ENCODE measurements around the gene POTEH.
"Not testable (repeated sequence)": the region's sequence is repeated elsewhere in the genome, so short reads cannot be mapped to it uniquely, and the experiment has no call there.

DNA sequence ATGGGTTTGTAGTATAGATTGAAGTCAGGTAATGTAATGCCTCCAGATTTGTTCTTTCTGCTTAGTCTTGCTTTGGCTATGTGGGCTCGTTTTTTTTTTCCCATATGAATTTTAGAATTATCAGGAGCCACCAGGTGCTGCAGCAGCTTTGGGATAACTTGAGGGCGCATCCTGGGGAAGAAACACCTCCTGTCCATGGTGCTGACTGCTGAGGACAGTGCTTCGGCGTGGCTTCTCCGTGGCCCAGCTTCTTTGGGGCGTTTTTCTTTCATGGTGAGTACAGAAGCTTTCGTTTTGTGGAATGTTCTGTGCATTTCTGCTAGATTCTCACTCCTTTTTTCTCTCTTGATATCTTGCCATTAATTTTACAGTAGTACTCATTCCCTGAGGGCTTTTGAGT is 37.9 kb upstream of the POTEH start:
- not testable (repeated sequence) for TF ChIP-seq CTCF (IDR thresholded peaks at IDR 0.05; ENCODE audit: insufficient read depth, low read length, poor library complexity, severe bottlenecking); EZH2phosphoT487 (conservative IDR thresholded peaks at IDR 0.05; ENCODE audit: low read length)
